Tibial nerve (tissue), 4 donors: ENCODE results near the gene BACH2.

Experiments
- EP300 ChIP-seq, 2 donors: sonication (generic); formaldehyde crosslinking; IDR thresholded peaks; one replicate each; pipeline ENCODE4 v1.6.1; 2017; ENCODE audit warnings: antibody characterized with exemption in 2 of 2, mild to moderate bottlenecking in 1 of 2
- POLR2A ChIP-seq, 2 donors: fragments of 450-650 bp; IDR thresholded peaks; one replicate each; pipeline ENCODE4 v1.6.1; 2017; ENCODE audit warnings: antibody characterized with exemption in 2 of 2, mild to moderate bottlenecking in 2 of 2, moderate library complexity in 2 of 2
- TF ChIP-seq, protein P1 (sequence below), 5 experiments: fragments of 200-600 bp in 3 of 5; fragments of 450-650 bp in 2 of 5; sonication (generic) in 3 of 5; IDR thresholded peaks; one replicate each; pipeline ENCODE4 v1.5.1; 2016 to 2019; ENCODE audit warnings: antibody characterized with exemption in 5 of 5, mild to moderate bottlenecking in 3 of 5, moderate library complexity in 2 of 5

GRCh38 chr6:90140683-90141082 is 156.0 kb downstream of the BACH2 start:
- TF ChIP-seq, protein P1, sequence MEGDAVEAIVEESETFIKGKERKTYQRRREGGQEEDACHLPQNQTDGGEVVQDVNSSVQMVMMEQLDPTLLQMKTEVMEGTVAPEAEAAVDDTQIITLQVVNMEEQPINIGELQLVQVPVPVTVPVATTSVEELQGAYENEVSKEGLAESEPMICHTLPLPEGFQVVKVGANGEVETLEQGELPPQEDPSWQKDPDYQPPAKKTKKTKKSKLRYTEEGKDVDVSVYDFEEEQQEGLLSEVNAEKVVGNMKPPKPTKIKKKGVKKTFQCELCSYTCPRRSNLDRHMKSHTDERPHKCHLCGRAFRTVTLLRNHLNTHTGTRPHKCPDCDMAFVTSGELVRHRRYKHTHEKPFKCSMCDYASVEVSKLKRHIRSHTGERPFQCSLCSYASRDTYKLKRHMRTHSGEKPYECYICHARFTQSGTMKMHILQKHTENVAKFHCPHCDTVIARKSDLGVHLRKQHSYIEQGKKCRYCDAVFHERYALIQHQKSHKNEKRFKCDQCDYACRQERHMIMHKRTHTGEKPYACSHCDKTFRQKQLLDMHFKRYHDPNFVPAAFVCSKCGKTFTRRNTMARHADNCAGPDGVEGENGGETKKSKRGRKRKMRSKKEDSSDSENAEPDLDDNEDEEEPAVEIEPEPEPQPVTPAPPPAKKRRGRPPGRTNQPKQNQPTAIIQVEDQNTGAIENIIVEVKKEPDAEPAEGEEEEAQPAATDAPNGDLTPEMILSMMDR (IDR thresholded peaks at IDR 0.05) = no peak
- TF ChIP-seq POLR2A (IDR thresholded peaks at IDR 0.05) (no peak), EP300 (IDR thresholded peaks at IDR 0.05) (no peak)
